Esophagus muscularis mucosa (tissue), 4 donors: ENCODE measurements around the gene RBM45. TPM values are rescaled to one million over a fixed set of nuclear protein-coding genes. Genes with fewer than 3 reads are reported as not detected.

Experiments used
- DNase-seq: peaks from one replicate; pipeline ENCODE4 v3.0.0-alpha.2; 2017; ENCODE audit errors: extremely low spot score
- H3K27ac ChIP-seq, 4 donors: fragments of 200-600 bp; sonication (generic); replicated peaks in 1 of 4; 1 replicate in 3 of 4; 2 replicates in 1 of 4; pipeline ENCODE4 v1.5.1; 2016 to 2019; ENCODE audit warnings: mild to moderate bottlenecking in 1 of 4
- H3K27me3 ChIP-seq, 4 donors: fragments of 200-600 bp; sonication (generic); one replicate each; pipeline versions ENCODE4 v1.5.1 to v1.6.0; 2016 to 2019
- H3K36me3 ChIP-seq, 4 donors: fragments of 200-600 bp; sonication (generic); one replicate each; pipeline ENCODE4 v1.5.1; 2016 to 2019
- H3K4me1 ChIP-seq, 4 donors: fragments of 200-600 bp; sonication (generic); one replicate each; pipeline ENCODE4 v1.5.1; 2016 to 2019
- H3K4me3 ChIP-seq, 4 donors: fragments of 200-600 bp; sonication (generic); 1 replicate in 2 of 4; 2 replicates in 2 of 4; pipeline ENCODE4 v1.5.1; 2016 to 2019; ENCODE audit warnings: mild to moderate bottlenecking in 4 of 4, moderate library complexity in 1 of 4
- H3K9me3 ChIP-seq, 4 donors: fragments of 200-600 bp; sonication (generic); 1 replicate in 3 of 4; 2 replicates in 1 of 4; pipeline ENCODE4 v1.5.1; 2016 to 2019
- CTCF ChIP-seq, 3 experiments: fragments of 200-600 bp in 2 of 3; fragments of 450-650 bp in 1 of 3; sonication (generic) in 2 of 3; IDR thresholded peaks; one replicate each; pipeline ENCODE4 v1.5.1; 2017 to 2019; ENCODE audit warnings: antibody characterized with exemption in 3 of 3, mild to moderate bottlenecking in 2 of 3, moderate library complexity in 1 of 3
- EP300 ChIP-seq: sonication (generic); formaldehyde crosslinking; IDR thresholded peaks from one replicate; pipeline ENCODE4 v1.6.1; 2017; ENCODE audit warnings: antibody characterized with exemption
- POLR2A ChIP-seq: fragments of 450-650 bp; IDR thresholded peaks from one replicate; pipeline ENCODE4 v1.6.1; 2017; ENCODE audit warnings: antibody characterized with exemption, moderate library complexity, mild to moderate bottlenecking, low read depth
- WGBS: methylation state at CpG from one replicate; pipeline ENCODE4 v1.1.5; 2018; 5-methylcytosine and 5-hydroxymethylcytosine counted together
- intact Hi-C: fragments of 100-400 bp; cut with DNase I; formaldehyde crosslinking; loops from one replicate; pipeline ENCODE4 v1.15.1; 2023
- small RNA-seq, 3 donors: library from RNA; depleted of rRNA; stranded (forward); fragments of <200 nt; gene quantifications; one replicate each; pipeline ENCODE3, GENCODE V24; 2016
- total RNA-seq, 4 donors: library from RNA; depleted of rRNA; stranded (reverse); fragments of >200 nt; gene quantifications; one replicate each; pipeline versions ENCODE4 v1.1.0 to v1.2.1, GENCODE V29; 2016

The RBM45 gene
- total RNA-seq, 4 donors from 2014 or later, result 5.6 to 13.7 (median 7.4) TPM

GRCh38 chr2:178177066-178177679 is 64.9 kb downstream of the RBM45 start:
- Histone ChIP-seq H3K4me3 (no peak overlapping the region), H3K36me3 (no peaks in the 10 kb centered on the region), H3K9me3 (no peaks in the 10 kb centered on the region), H3K27me3 (no peaks in the 10 kb centered on the region), H3K4me1 (no peaks in the 10 kb centered on the region), H3K27ac (no peak overlapping the region)
- no peak for DNase-seq
- WGBS, result 87% methylated on average over 1 of the region's 1 CpG
- TF ChIP-seq EP300, result no peak
- TF ChIP-seq CTCF (IDR thresholded peaks at IDR 0.05), result no peak
- no peak for TF ChIP-seq POLR2A
- intact Hi-C loops, result no loop called here

Small RNA genes within 50 kb of the gene (small RNA-seq; reads per million reads assigned to genes)
- gene AC011998.1, result 0 reads per million in 3 donors
- 0 to 0.17 (median 0) reads per million in 3 donors for gene RNU5E-9P

Other genes with a start within 250 kb of the RBM45 start
- under 1 TPM in 3 of 4 donors, not detected in 1; under 0.01 to 0.58 (median under 0.01) TPM for gene PDE11A, start 39.7 kb upstream of the RBM45 start, total RNA-seq
- gene OSBPL6, start 82.1 kb downstream of the RBM45 start, total RNA-seq, result 1 to 10 TPM; 1.8 to 3.3 (median 2.3) TPM